A549 (cell line): Measurements from ENCODE around the gene EBI3. TPM values are rescaled to one million over a fixed set of nuclear protein-coding genes. Genes with fewer than 3 reads are reported as not detected.

Experiments
- ATAC-seq, 2 experiments: fragments of 200-7000 bp in 1 of 2; fragments of >200 bp in 1 of 2; cut with Nextera tagmentation in 1 of 2; cut with Tn5 transposase in 1 of 2; 3 replicates each; pipeline versions ENCODE4 v1.8.0 to v1.9.1; 2018 to 2020; ENCODE audit warnings: mild to moderate bottlenecking in 1 of 2, moderate library complexity in 1 of 2
- CTCF ChIA-PET: fragments of 300-600 bp; sonication (Branson Sonifier 250); formaldehyde crosslinking; extraction: SDS; loops from one replicate; lab custom pipeline; 2021; ENCODE audit warnings: antibody characterized with exemption, inconsistent platforms; lab: Yijun Ruan, JAX
- POLR2A ChIA-PET: fragments of 350-600 bp; formaldehyde crosslinking; extraction: SDS; loops from one replicate; lab custom pipeline; 2021; ENCODE audit warnings: antibody characterized with exemption, inconsistent platforms; lab: Yijun Ruan, JAX
- DNase-seq, 2 experiments: peaks; one replicate each; pipeline versions ENCODE4 v3.0.0 to v3.0.0-alpha.2; 2011 to 2016; ENCODE audit warnings: low read depth in 1 of 2, low spot score in 1 of 2
- FAIRE-seq: peaks from 2 replicates; lab custom pipeline; 2011; peaks lifted over from hg19 to GRCh38; lab: Jason Lieb, UNC
- H3K27ac ChIP-seq, 2 experiments: fragments of >200 bp; sonication (Bioruptor Twin); formaldehyde crosslinking; 3 replicates each; pipeline ENCODE4 v1.5.1; 2016 to 2017
- H3K4me1 ChIP-seq: fragments of >200 bp; sonication (Bioruptor Twin); formaldehyde crosslinking; 3 replicates; pipeline ENCODE4 v1.6.1; 2016
- H3K4me2 ChIP-seq: fragments of >200 bp; sonication (Bioruptor Twin); formaldehyde crosslinking; 3 replicates; pipeline ENCODE4 v1.6.1; 2016
- H3K4me3 ChIP-seq: fragments of >200 bp; sonication (Bioruptor Twin); formaldehyde crosslinking; 3 replicates; pipeline ENCODE4 v1.5.1; 2016
- H3K9me3 ChIP-seq: fragments of >200 bp; sonication (Bioruptor Twin); formaldehyde crosslinking; 3 replicates; pipeline ENCODE4 v1.6.1; 2016
- ATOH8 ChIP-seq: fragments of 250-450 bp; sonication (Bioruptor Pico); IDR thresholded peaks from 2 replicates; pipeline ENCODE4 v1.5.0; 2020; ENCODE audit warnings: low read depth, mild to moderate bottlenecking, moderate library complexity
- BCL3 ChIP-seq: fragments of >200 bp; sonication (Bioruptor Twin); formaldehyde crosslinking; IDR thresholded peaks from 3 replicates; pipeline ENCODE4 v1.6.1; 2016
- CBX8 ChIP-seq: fragments of 200-600 bp; sonication (generic); IDR thresholded peaks from 2 replicates; pipeline ENCODE4 v1.6.1; 2016
- CHD4 ChIP-seq: fragments of 200-600 bp; sonication (generic); IDR thresholded peaks from 2 replicates; pipeline ENCODE4 v1.6.1; 2016; ENCODE audit warnings: antibody characterized with exemption, mild to moderate bottlenecking, borderline replicate concordance
- CTCF ChIP-seq: fragments of >200 bp; sonication (Bioruptor Twin); formaldehyde crosslinking; IDR thresholded peaks from 3 replicates; pipeline ENCODE4 v1.5.1; 2016
- EHMT2 ChIP-seq: fragments of 200-600 bp; sonication (generic); IDR thresholded peaks from 2 replicates; pipeline ENCODE4 v1.6.1; 2016; ENCODE audit warnings: antibody characterized with exemption, low read depth, mild to moderate bottlenecking, moderate library complexity
- FOSL2 ChIP-seq, 2 experiments: fragments of 450-650 bp in 1 of 2; fragments of >200 bp in 1 of 2; sonication (Bioruptor Twin) in 1 of 2; formaldehyde crosslinking; IDR thresholded peaks; 2 replicates each; pipeline versions ENCODE4 v1.5.0 to v1.6.1; 2016 to 2020; ENCODE audit warnings: mild to moderate bottlenecking in 1 of 2, moderate library complexity in 1 of 2
- GATA3 ChIP-seq: IDR thresholded peaks from 2 replicates; pipeline ENCODE4 v1.6.1; 2012; ENCODE audit warnings: borderline replicate concordance
- HDAC2 ChIP-seq: fragments of 200-600 bp; sonication (generic); IDR thresholded peaks from 2 replicates; pipeline ENCODE4 v1.6.1; 2016
- HES2 ChIP-seq: fragments of >200 bp; sonication (Bioruptor Twin); formaldehyde crosslinking; IDR thresholded peaks from 2 replicates; pipeline ENCODE4 v1.6.1; 2016
- HEYL ChIP-seq: fragments of 250-450 bp; sonication (Bioruptor Pico); IDR thresholded peaks from 2 replicates; pipeline ENCODE4 v1.8.0; 2021; ENCODE audit warnings: mild to moderate bottlenecking, moderate library complexity
- HOXB13 ChIP-seq: fragments of 250-450 bp; sonication (Bioruptor Pico); IDR thresholded peaks from 2 replicates; pipeline ENCODE4 v1.5.0; 2020; ENCODE audit warnings: low read depth, mild to moderate bottlenecking, moderate library complexity
- JUN ChIP-seq, 2 experiments: fragments of >200 bp; sonication (Bioruptor Twin); formaldehyde crosslinking; IDR thresholded peaks; 2 replicates in 1 of 2; 3 replicates in 1 of 2; pipeline ENCODE4 v1.6.1; 2016 to 2017
- JUNB ChIP-seq: fragments of >200 bp; sonication (Bioruptor Twin); formaldehyde crosslinking; IDR thresholded peaks from 2 replicates; pipeline ENCODE4 v1.6.1; 2016
- KDM1A ChIP-seq: fragments of 200-600 bp; sonication (generic); IDR thresholded peaks from 2 replicates; pipeline ENCODE4 v1.6.1; 2016; ENCODE audit warnings: low read depth, mild to moderate bottlenecking
- MAFK ChIP-seq: fragments of 450-650 bp; IDR thresholded peaks from 2 replicates; pipeline ENCODE4 v1.6.1; 2014; ENCODE audit not compliant: partially characterized antibody
- MAX ChIP-seq: IDR thresholded peaks from 2 replicates; pipeline ENCODE4 v1.6.1; 2012
- PBX3 ChIP-seq: IDR thresholded peaks from 2 replicates; pipeline ENCODE4 v1.6.1; 2012
- POLR2AphosphoS2 ChIP-seq: conservative IDR thresholded peaks from 2 replicates; pipeline ENCODE4 v1.6.1; 2012; ENCODE audit warnings: low read length, improper control_type of control experiment, inconsistent platforms
- RAD21 ChIP-seq, 2 experiments: fragments of >200 bp in 1 of 2; sonication (Bioruptor Twin) in 1 of 2; formaldehyde crosslinking in 1 of 2; IDR thresholded peaks in 1 of 2; conservative IDR thresholded peaks in 1 of 2; 2 replicates in 1 of 2; 3 replicates in 1 of 2; pipeline ENCODE4 v1.6.1; 2012 to 2018; ENCODE audit warnings: inconsistent platforms in 1 of 2
- REST ChIP-seq: fragments of 200-600 bp; sonication (generic); IDR thresholded peaks from 2 replicates; pipeline ENCODE4 v1.6.1; 2016; ENCODE audit warnings: antibody characterized with exemption, mild to moderate bottlenecking, moderate library complexity
- SREBF2 ChIP-seq: fragments of 450-650 bp; IDR thresholded peaks from 2 replicates; pipeline ENCODE4 v1.6.1; 2014; ENCODE audit warnings: mild to moderate bottlenecking, moderate library complexity
- TP53 ChIP-seq: fragments of 250-450 bp; sonication (Bioruptor Pico); IDR thresholded peaks from 2 replicates; pipeline ENCODE4 v1.5.0; 2021; ENCODE audit warnings: mild to moderate bottlenecking, moderate library complexity
- USF2 ChIP-seq: fragments of 450-650 bp; IDR thresholded peaks from 2 replicates; pipeline ENCODE4 v1.6.1; 2014; ENCODE audit warnings: antibody characterized with exemption
- ZFP36 ChIP-seq: fragments of 450-650 bp; IDR thresholded peaks from 2 replicates; pipeline ENCODE4 v1.6.1; 2014; ENCODE audit warnings: borderline replicate concordance; ENCODE audit not compliant: partially characterized antibody
- ZSCAN20 ChIP-seq: fragments of 250-450 bp; sonication (Bioruptor Pico); IDR thresholded peaks from 2 replicates; pipeline ENCODE4 v1.8.0; 2022; ENCODE audit warnings: mild to moderate bottlenecking, moderate library complexity
- WGBS: methylation state at CpG from one replicate; pipeline ENCODE4 v1.1.6; 2017; ENCODE audit errors: missing lambda C conversion rate; 5-methylcytosine and 5-hydroxymethylcytosine counted together
- polyA plus RNA-seq, 4 experiments: library from polyadenylated mRNA; depleted of rRNA in 3 of 4; stranded (reverse); fragments of >200 nt; fragmentation: RNase III in 1 of 4; extraction: RNeasy Plus Mini Kit Qiagen cat#74134 plus additional on column Dnase treatment in 1 of 4; gene quantifications; 2 replicates in 3 of 4; 3 replicates in 1 of 4; pipeline ENCODE4 v1.2.3, GENCODE V29; 2011 to 2017

The EBI3 gene
- polyA plus RNA-seq, 2 of the 4 experiments (the other 2 are of a cell fraction), result 1.1 to 3.6 TPM

- FAIRE-seq (no peak), DNase-seq (peak; percentile 55 to 62), ATAC-seq (peak; percentile 65 to 69; a peak in 5 of 6 replicates)
- Histone ChIP-seq H3K9me3 (no peaks in the 10 kb centered on the region), H3K4me3 (no peak overlapping the region), H3K4me2 (peak overlapping the region; percentile 53), H3K27ac (peak overlapping the region; percentile 63 to 84), H3K4me1 (peaks cover 25% of the 10 kb centered on the region)
- ChIA-PET POLR2A (interaction anchor here (0.5 kb wide), 1 partner anchor 258 kb away, joined by 4 read pairs; no protein-coding TSS in a partner anchor), CTCF (interaction anchor here (0.6 to 3.7 kb wide), 30 partner anchors 8 to 516 kb away, joined by 3 to 45 read pairs (median 4); partner anchors contain the start of gene EEF2)
- 17% methylated on average over 13 of the region's 13 CpGs for WGBS
- TF ChIP-seq CHD4 (no peak), PBX3 (no peak), JUNB (no peak), SREBF2 (no peak), TP53 (CRISPR knock-in tag) (no peak), JUN (IDR thresholded peaks at IDR 0.05) (no peak), CBX8 (no peak), GATA3 (no peak), ATOH8 (CRISPR knock-in tag) (no peak), HDAC2 (no peak), ZSCAN20 (CRISPR knock-in tag) (no peak), ZFP36 (no peak), RAD21 (conservative IDR thresholded peaks at IDR 0.05 in 1 of 2, IDR thresholded peaks at IDR 0.05 in 1 of 2) (peak; percentile 48 to 49; a peak in 4 of 5 replicates), CTCF (peak; percentile 58), USF2 (no peak), MAFK (no peak), POLR2AphosphoS2 (no peak), HES2 (no peak), MAX (no peak), BCL3 (no peak), EHMT2 (no peak), REST (no peak), FOSL2 (IDR thresholded peaks at IDR 0.05) (no peak), FOSL2 (CRISPR knock-in tag; IDR thresholded peaks at IDR 0.05) (peak; percentile 70; the same call in 1 of the 2 replicates), KDM1A (no peak), HOXB13 (CRISPR knock-in tag) (no peak), HEYL (CRISPR knock-in tag) (no peak)
Observed at GRCh38 chr19:4208385-4209094, 20.8 kb upstream of the EBI3 start.
